Prostate gland (tissue), 2 donors: ENCODE measurements around the gene CNTN6.

Experiments used
- POLR2A ChIP-seq: fragments of 450-650 bp; IDR thresholded peaks from one replicate; pipeline ENCODE4 v1.6.1; 2016; ENCODE audit warnings: antibody characterized with exemption, mild to moderate bottlenecking
- POLR2AphosphoS5 ChIP-seq: sonication (generic); formaldehyde crosslinking; IDR thresholded peaks from one replicate; pipeline ENCODE4 v1.6.1; 2017; ENCODE audit warnings: antibody characterized with exemption
- TF ChIP-seq, protein P1 (sequence below), 4 experiments: fragments of 200-600 bp in 2 of 4; fragments of 450-650 bp in 2 of 4; sonication (generic) in 2 of 4; IDR thresholded peaks; 1 replicate in 3 of 4; 2 replicates in 1 of 4; pipeline ENCODE4 v1.5.1; 2016 to 2019; ENCODE audit warnings: antibody characterized with exemption in 4 of 4, mild to moderate bottlenecking in 2 of 4, moderate library complexity in 2 of 4

DNA sequence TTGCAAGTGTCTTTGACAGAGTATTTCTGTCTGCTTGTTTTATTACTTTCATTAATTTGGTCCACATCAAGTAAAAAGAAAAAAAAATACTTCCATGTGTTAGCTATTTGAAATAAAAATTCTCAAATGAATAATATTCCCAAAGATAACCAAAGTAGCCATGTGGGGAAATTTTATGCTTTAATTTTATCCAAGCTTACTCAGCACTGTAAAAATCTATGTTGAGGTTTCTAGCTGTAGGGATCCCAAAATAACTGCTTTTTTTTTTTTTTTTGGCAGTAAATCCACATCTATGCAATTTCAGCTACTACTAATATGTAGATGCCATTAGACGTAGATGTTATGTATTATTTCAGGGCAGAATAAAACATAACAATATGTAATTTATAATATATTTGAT lies 35.4 kb upstream of the CNTN6 start:
- TF ChIP-seq, protein P1, sequence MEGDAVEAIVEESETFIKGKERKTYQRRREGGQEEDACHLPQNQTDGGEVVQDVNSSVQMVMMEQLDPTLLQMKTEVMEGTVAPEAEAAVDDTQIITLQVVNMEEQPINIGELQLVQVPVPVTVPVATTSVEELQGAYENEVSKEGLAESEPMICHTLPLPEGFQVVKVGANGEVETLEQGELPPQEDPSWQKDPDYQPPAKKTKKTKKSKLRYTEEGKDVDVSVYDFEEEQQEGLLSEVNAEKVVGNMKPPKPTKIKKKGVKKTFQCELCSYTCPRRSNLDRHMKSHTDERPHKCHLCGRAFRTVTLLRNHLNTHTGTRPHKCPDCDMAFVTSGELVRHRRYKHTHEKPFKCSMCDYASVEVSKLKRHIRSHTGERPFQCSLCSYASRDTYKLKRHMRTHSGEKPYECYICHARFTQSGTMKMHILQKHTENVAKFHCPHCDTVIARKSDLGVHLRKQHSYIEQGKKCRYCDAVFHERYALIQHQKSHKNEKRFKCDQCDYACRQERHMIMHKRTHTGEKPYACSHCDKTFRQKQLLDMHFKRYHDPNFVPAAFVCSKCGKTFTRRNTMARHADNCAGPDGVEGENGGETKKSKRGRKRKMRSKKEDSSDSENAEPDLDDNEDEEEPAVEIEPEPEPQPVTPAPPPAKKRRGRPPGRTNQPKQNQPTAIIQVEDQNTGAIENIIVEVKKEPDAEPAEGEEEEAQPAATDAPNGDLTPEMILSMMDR (IDR thresholded peaks at IDR 0.05), result no peak
- TF ChIP-seq POLR2A (no peak), POLR2AphosphoS5 (no peak)
